Measurements from ENCODE around the gene PTPRN2.
"Not testable (repeated sequence)": the region's sequence is repeated elsewhere in the genome, so short reads cannot be mapped to it uniquely, and the experiment has no call there.

DNA sequence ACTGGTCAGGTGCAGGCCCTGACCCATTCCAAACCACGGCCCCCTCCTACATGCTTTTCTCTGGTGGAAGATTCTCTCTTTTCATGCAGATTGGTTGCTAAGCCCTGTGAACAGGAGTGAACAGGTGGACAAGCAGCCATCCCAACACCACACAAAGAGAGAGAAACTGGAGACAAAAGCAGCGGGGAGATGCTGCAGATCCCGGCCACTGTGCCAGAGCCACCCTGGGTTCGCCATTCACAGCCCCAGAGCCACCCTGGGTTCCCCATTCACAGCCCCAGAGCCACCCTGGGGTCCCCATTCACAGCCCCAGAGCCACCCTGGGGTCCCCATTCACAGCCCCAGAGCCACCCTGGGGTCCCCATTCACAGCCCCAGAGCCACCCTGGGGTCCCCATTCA, 239.6 kb downstream of the PTPRN2 start:
- TF ChIP-seq, protein P1, sequence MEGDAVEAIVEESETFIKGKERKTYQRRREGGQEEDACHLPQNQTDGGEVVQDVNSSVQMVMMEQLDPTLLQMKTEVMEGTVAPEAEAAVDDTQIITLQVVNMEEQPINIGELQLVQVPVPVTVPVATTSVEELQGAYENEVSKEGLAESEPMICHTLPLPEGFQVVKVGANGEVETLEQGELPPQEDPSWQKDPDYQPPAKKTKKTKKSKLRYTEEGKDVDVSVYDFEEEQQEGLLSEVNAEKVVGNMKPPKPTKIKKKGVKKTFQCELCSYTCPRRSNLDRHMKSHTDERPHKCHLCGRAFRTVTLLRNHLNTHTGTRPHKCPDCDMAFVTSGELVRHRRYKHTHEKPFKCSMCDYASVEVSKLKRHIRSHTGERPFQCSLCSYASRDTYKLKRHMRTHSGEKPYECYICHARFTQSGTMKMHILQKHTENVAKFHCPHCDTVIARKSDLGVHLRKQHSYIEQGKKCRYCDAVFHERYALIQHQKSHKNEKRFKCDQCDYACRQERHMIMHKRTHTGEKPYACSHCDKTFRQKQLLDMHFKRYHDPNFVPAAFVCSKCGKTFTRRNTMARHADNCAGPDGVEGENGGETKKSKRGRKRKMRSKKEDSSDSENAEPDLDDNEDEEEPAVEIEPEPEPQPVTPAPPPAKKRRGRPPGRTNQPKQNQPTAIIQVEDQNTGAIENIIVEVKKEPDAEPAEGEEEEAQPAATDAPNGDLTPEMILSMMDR (IDR thresholded peaks at IDR 0.05): not testable (repeated sequence)
- not testable (repeated sequence) for TF ChIP-seq POLR2AphosphoS5, POLR2A (IDR thresholded peaks at IDR 0.05)

All from sigmoid colon (tissue), 4 donors.